Inflammatory macrophage (primary cell): Measurements from ENCODE around the gene KIF17.
A peak's percentile ranks its signal among the peaks of the same experiment; 100 is the strongest.
"Not testable (repeated sequence)": the region's sequence is repeated elsewhere in the genome, so short reads cannot be mapped to it uniquely, and the experiment has no call there.

Experiments
- DNase-seq, 2 donors: peaks; one replicate each; pipeline ENCODE4 v3.0.0-alpha.2; 2020 to 2022

The KIF17 gene

DNA sequence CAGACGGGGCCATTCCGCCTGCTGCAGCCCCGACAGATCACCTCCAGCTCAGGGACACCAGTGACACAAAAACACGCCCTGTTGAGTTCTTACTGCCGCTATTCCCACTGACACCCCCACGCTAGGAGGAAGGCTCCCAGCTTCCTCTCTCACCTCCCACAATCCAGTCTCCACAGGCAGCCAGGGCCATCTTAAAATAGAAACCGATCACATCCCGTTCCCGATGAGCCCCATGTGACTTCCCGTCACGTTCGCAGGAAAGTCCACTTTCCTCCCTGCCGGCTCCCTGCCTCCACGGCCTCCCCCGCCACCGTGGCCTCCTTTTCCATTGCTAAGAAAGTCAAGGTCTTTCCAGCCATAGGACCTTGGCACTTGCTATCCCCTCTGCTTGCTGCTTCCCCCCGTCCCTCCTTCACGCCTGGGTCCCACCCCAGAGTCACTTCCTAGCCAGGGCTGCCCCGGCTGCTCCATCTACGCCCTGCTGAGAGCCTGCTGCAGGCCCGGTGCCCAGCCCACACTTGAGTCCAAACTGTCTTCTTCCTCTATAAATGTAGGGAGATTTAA, 32.6 kb downstream of the KIF17 start:
- DNase-seq = peak; percentile 57 to 73

DNA sequence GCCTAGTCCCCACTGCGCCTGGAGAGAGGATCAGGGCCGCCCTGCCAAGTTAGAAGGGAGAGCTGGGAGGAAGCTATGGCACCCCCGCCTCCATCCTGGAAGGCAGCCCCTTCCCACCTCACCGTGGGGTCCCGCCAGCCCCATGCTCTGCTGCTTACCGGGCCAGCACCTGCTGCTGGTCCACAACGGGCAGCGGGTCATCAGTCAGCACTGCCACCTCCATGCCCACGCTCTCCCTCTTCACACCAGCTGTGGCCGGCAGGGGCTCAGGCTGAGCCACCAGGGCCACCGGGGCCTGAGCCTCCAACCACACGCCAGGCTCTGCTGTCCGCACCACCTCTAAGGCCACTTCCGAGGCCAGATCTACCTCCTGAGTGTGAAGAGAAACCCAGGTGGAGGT, 33.2 kb downstream of the KIF17 start:
- no peak for DNase-seq

DNA sequence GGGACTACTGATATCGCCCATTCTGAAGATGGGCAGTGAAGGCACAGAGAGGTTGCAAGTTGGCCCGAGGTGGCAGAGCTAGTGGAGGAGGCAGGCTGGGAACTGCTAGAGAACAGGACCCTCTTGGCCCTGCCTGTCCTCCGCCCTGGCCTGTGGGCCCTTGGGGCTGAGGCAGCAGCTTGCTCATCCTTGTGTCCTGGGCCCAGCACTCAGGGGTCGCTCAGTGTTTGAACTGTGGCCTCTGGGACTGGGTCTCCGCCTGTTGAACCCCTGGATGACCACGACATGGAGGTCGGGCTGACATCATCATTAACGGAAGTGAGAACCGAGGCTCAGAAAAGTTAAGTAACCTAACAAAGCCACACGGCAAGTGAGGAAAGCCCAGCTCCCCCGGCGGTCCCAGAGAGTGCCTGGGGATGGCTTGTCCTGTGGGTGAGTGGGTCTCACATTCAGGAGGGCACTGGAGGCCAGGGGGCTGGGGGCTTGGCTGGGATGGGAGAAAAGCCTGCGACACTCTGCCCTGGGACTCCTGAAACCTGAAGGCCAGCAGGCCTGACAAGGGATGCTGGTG, 33.7 kb downstream of the KIF17 start:
- DNase-seq = peak; percentile 17 to 40

DNA sequence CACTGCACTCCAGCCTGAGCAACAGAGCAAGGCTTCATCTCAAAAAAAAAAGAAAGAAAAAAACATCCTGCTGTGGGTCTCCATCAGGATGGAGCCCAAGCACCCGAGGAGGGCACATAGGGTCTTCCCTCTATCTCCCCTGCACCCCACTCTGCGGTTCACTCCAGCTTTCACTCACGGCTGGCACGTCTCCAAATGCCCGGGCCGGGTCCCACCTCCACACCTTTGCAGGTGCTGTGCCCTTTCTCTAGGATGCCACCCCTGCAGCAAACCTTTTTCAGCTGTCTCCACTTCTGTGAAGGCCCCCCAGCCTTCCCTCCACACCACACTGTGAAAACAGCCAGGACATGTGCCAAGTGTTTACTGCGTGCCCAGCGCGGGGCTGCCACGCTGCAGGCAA, 34.2 kb downstream of the KIF17 start:
- no peak for DNase-seq

DNA sequence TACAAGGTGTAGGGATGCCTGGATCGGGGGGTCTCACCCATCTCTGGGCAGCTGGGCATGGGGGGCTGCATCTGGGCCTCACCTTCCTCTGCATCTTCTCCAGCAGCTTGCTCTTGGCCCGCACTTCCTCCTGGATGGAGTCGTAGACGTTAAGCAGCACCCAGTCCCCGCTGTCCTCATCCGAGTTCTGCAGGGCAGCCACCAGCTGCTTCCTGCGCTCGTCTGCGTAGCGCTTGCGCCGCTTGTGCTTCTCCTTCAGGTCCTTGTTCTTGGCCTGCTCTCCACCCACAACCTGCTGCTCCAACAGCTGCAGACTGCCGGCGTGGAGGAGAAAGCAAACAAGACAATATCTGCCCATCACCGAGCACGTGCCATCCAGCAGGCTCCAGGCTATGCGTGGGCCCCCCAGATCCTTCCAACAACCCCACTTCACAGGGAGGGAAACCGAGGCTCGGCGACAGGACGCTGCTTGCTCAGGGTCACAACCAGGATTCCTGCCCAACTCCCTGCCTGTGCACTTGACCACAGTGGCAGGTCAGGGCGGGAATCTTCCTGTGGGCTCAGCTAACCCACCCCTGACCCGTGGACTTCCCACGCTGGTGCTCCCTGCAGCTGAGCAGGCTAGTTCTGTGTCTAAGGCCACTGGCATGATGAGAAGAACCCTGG, 35.1 kb downstream of the KIF17 start:
- DNase-seq = peak; percentile 77 to 86

DNA sequence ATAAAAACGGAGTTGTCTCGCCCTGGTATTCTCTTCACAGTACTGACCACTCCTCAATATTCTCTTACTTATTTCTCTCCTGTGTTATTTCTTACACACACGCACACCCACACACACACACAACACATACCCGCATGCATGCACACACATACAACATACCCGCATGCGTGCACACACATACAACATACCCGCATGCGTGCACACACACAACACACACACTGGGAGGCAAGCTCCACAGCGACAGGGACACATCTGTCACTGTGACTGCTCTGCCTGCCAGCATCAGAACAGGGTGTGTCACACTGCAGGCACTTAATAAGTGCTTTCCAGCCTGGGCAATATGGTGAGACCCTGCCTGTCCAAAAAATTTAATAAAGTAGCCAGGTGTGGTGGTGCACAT, 35.8 kb downstream of the KIF17 start:
- no peak for DNase-seq

DNA sequence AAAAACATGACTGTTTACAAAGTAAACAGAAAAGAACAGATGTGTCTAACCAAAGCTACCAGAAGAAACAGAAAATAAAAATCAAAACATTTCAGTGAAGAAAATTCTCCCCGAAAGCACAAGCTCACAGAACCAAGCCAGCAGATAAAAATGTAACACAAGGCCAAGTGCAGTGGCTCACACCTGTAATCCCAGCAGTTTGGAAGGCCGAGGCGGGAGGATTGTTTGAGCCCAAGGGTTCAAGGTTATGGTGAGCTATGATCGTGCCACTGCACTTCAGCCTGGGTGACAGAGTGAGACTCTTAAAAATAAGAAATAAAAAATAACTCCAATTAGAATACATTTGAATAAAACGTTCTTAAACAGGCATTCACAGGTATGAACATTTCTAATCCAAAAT, 37.5 kb downstream of the KIF17 start:
- no peak for DNase-seq

DNA sequence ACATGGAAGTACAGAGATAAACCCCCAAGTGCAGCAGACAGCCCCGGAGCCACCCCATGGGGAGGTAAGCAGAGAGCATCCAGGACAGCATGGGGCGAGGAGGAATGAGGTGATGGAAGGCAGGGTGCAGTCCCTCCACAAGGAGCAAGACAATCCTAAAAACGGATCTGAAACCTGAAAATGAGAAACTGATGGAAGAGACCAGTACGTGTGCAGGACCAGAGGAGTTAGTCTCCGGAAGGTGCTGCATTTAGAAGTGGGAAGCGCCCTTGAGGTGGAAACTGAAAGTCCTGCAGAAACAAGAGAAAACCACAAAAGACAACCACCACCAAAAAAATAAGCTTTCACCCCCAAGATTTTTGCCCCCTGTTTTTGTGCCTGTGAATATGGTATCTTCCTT, 39.2 kb downstream of the KIF17 start:
- no peak for DNase-seq

DNA sequence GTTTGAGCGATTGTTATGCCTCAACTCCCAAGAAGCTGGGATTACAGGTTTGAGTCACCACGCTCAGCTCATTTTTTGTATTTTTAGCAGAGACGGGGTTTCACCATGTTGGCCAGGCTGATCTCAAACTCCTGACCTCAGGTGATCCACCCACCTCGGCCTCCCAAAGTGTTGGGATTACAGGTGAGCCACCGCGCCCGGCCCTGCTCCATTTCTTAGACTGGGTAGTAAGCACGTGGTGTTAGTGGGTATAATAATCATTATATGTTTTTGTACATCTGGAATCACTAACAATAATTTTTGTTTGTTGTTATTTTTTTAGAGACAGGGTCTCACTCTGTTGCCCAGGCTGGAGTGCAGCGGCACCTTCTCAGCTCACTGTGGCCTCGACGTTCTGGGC, 44.2 kb downstream of the KIF17 start:
- DNase-seq = not testable (repeated sequence)

DNA sequence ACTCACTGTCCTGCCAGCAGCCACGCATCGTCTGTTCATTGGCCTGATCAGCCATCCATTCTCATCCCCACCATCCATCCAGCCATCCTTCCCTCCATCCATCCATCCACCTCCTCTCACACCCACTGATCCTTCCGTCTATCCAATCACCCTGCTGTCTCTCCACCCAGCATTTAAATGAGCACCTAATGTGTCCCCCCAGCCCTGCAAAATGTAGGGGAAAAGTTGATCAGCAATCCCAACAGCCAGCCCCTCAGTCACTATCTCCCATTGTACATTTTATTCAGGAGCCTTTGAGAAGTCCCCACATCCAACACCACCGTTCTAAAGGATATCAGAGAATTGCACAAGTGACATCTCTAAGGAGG, 45.6 kb downstream of the KIF17 start:
- DNase-seq = no peak

DNA sequence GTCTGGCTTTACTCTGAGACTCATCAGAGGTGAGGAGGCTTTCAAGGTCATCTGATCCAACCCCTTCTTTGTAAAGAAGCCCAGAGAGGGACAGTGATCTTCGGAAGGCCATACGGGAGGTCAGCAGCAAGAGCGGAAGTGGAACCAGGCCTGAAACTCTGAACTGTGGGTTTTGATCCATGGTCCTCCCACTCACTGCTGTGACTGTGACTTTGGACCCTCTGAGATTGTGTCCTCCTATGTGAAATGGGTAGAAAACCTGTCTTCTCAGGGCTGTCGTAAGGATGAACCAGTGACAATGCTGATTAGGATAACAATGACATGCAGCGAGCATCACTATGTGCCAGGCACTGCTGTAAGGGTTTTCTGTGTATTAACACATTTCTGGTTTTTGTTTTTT, 46.9 kb downstream of the KIF17 start:
- DNase-seq = no peak

DNA sequence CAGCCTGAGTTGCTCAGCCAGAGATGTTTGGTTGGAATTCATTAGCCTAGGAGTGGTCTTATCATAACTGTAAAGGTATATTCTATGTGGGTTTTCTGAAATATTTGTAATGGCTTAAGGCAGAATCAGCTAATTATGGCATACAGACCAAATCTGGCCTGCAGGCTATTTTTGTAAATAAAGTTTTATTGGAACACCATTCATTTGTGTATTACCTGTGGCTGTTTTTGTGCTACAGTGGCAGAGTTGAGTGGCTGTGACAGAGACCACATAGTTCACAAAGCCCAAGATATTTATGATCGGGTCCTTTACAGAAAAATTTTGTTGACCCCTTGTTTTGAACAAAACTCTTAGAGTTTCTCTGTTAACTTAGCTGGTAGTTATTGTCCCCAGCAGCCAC, 49.2 kb downstream of the KIF17 start:
- DNase-seq = no peak

DNA sequence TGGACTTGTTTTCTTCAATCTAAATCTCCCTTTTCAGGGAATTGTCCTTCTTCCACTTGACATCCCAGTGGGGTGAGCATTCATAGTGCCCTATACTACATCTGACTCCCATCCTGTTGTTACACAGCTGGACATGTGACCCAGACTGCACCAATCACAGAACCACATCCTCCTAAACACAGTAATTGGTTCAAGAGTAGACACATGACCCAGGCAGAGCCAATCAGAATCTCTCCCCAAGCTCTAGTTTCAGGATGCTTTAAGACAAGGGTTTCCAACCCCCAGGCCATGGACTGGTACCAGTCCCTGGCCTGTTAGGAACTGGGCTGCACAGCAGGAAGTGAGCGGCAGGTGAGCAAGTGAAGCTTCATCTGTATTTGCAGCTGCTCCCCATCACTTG, 51.0 kb downstream of the KIF17 start:
- DNase-seq = no peak

DNA sequence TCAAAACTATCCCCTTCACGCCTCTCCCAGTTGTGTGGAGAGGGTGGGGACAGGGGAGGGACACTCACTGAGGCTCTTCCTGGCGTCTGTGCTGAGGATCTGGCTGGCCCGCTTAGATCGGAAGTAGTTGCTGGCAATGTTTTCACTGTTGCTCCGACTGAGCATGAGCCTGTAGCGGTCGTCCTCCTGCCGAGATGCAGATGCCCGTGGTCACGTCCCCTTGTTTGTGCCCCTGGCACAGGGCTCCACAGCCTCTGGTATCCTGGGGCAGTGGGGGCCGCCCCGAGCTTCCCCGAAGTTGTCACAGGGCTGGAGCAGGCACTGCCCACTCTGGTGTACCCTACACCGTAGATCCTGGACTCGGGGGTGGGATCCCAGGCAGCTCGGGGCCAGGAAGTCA, 51.7 kb downstream of the KIF17 start:
- no peak for DNase-seq

DNA sequence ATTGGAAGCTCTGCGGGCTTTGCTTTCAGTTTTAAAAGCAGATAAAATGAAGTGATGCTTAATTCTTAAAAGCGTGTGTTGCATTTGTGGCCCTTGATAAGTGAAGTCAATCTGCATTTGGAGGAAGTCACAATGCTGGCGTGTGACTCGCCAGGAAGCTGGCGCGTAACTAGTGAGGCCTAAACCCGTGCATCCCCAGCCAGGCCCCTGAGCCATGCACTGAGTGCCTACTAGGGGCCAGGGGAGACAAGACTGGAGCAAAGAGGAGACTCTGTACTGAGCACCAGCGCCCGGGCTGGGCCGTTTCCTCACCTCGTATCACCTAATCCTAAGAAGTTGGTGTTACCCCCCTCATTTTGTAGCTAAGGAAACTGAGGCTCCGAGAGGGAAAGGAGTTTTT, 52.1 kb downstream of the KIF17 start:
- peak in 1 of 2 donors; percentile 57 for DNase-seq

DNA sequence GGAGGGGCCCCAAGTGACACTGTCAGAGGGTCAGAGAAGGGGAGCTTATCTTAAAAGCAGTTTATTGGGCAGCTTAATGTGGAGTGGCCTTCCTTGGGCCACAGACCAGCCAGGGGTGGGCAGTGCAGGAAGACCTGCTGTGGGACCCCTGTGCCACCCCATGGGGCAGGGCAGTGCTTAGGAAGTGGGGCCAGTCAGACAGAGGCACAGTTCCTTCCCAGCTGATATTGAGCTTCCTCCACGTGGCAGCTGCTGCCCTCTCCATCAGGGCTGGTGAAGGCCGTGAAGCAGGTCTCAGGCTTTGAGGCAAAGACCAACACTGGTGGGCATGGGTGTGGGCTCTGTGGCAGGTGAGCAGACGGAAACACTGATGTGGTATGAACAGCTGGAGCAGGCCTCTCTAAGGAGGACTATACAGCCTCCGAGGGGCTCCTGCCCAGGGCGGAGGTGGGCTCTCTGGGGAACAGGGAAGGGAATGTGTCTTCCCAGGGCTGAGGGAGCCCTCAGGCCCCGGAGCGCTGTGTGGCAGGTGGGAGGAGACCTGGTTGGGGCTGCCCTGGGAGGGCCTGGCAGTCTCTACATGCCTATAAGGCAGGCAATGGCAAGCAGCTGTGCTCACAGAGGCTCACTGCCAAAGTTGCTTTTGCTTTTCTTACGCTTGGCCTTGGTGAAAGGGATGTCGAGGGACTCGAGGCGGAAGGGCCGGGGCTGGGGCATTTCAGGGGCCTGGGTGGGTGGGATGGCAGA, 53.7 kb downstream of the KIF17 start:
- no peak for DNase-seq

DNA sequence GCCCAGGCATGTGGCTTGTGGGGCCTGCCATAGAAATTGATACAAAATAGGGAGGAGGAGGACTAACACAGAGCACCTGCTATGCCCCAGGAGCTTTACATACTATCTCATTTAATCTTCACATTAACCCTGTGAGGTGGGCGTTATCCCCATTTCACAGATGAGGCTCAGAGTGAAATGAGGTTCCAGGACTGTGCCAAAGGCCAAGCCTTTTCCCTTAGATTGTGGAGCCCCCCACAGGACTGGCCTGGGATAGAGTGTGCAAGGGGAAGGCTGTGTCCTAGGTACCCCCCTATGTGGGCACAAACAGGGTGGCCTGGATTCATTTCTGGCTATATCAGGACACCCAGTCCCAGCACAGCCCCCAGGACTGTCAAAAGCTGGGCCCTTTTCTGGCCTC, 54.4 kb downstream of the KIF17 start:
- no peak for DNase-seq

DNA sequence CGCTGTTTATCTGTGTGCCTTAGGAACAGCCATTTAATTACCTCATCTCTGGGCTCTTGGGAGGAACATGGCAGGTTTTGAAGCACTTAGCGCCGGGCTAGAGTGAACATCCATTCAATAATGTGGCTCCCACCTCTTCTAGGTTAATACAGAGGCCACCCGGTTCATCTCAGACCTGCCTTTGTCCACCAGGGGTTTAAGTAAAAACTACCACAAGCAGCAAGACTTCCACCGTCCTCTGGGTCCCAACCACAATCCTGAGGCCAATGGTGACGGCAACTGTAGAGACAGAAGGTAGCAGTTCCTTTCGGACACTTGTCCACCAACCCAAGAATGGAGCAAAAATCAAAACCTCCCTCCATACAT, 55.7 kb downstream of the KIF17 start:
- no peak for DNase-seq

DNA sequence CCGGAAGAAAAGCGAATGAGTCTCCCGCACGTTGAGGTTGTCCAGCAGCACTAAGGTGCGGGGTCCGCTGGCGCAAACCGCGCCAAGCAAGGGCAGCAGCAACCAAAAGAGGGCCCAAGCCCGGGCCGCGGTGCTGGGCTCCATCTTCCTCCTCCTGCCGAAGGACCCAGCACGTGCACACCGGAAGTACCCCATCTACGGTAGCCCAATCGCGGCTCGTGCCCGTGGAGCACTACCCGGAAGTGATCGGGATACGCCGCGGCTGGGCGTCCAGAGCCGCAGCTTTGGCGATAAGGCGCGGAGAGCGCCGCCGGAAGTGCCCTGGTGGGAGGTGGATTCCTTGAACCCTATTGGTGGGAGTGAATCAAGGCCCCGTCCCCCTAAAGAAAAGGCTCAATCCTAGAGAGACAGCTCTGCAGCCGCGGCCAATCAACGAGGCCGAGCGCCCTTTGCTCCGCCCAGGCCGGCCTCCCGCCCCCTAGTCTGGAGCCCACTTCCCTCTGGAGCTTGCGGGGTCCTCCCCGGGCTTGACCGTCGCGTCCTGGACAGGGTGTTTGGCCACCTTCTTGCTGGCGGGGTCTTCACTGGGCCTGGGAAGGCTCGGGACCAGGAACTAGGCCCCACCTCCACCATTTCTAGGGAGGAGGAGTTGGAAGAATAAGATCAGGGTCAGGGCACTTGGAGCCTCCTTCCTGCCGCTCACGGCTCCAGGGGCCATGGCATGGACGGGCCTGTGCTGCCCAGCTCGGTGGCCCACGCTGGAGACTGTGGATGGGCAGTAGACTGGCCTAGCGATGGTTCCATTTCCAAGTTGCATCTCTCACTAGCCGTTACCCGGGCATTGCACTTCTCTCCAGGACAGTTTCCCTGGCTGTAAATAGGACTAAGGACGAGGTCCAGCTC, 56.3 kb downstream of the KIF17 start, which contains the start of gene DDOST:
Gene DDOST, minus strand, starts transcription at position 163 of the 903 bp plus-strand sequence. Its CDS starts 19 bp downstream, at position 144.
- peak; percentile 99 for DNase-seq

DNA sequence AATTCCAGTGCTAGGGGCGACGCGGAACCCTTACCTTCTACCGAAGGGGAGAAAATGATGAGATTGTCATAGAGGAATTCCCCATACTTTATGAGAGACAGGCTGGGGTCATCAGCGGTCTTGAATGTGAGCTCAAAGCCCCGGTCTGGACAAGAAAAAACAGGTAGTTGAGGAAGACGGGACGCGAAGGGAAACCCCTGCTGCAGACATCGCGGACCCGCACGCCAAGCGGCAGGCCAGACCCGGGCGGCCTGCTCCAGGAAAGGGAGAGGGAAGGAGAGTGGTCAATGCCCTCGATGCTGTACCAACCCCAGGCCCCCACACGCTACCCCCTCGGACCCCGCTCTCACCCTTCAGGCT, 57.0 kb downstream of the KIF17 start:
- DNase-seq = no peak

DNA sequence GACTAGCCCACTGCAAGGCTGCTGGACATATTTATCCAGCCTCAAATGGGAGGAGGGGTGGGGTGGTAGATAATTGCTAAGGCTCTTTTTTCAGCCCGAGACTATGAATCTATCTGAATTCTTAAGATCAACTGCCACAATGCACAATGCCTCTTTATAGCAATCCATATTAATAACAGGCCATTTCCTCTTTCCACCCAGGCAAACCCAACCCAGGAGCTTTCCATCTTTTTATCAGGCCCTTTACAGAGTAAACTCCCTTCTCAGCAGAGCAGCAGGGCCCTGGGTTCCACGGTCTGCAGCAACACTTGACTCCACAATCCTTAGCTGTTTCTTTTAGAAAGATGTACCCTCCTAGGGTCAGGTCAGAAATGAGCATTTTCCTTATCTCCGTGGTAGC, 57.4 kb downstream of the KIF17 start:
- DNase-seq = no peak

DNA sequence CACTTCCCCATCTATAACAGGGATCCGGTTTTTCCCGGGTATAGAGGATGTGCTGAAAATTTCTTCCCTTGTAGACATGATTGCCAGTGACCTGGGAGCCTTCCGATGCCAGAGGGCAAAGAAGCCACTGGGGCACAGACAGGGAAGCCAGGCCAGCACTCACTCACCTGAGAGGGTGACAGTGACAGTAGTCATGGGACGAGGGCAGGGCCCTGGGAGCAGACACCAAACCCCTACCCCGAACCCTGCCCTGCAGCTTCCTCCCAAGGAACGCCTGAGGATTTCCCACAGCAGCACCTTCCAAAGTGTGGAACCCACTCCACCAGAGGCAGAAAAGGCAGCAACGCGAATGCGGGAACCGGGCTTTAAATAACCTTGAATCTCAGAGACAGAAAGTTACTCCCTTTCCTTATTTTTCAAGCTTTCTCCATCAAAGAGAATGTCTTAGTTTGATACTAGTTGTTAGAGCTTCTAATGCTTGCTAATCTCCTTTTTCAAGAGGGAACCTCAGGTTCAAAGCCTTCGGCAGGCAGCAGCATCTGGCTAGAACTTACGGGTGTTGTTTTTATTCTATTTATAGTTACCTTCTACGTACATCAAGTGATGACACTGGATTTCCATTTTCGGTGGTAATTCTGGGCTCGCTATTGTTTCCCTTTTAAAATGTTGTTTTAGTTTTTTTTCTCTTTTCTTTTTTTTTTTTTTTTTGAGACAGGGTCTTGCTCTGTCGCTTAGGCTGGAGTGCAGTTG, 59.5 kb downstream of the KIF17 start:
- no peak for DNase-seq
